IPS DF 4.7 (cell line): ENCODE results near the gene UGT1A4.
A peak's percentile ranks its signal among the peaks of the same experiment; 100 is the strongest.
"Not testable (repeated sequence)": the region's sequence is repeated elsewhere in the genome, so short reads cannot be mapped to it uniquely, and the experiment has no call there.

Experiments used
- DNase-seq: peaks from one replicate; pipeline ENCODE4 v3.0.0-alpha.2; 2013; ENCODE audit warnings: low spot score; ENCODE audit errors: extremely low read depth

UGT1A4 gene

GRCh38 chr2:233699424-233700027 is 19.0 kb upstream of the UGT1A4 start:
- no peak for DNase-seq

DNA sequence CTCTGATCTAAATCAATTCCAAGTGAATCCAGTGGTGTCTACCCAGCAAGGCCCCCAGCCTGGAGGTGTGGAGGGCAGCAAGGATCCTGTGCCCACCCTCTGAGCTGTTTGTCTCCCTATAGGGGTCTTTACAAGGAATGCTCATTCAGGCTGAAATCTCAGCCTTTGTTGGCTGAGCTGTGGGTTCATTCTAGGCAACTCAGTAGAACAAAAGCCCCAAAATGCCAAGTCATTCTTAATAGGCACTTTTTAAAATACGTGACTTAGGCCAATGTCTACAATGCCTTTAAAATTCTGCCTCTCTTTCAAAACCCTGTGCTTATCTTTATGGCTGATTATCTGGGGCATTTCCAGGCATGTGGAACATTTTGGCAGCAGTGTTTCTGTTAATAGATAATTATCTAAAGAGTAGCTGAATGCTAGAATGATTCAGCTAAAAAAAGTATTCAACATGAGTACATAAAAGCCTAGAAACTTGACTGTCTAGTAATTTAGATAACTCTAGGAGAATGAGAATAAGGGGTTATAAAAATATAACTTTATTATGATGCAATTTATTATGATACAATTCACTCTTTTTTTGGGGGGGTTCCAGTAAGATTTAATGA is 18.4 kb upstream of the UGT1A4 start:
- no peak for DNase-seq

- not testable (repeated sequence) for DNase-seq
Measured at GRCh38 chr2:233700842-233701241, 17.7 kb upstream of the UGT1A4 start.

DNA sequence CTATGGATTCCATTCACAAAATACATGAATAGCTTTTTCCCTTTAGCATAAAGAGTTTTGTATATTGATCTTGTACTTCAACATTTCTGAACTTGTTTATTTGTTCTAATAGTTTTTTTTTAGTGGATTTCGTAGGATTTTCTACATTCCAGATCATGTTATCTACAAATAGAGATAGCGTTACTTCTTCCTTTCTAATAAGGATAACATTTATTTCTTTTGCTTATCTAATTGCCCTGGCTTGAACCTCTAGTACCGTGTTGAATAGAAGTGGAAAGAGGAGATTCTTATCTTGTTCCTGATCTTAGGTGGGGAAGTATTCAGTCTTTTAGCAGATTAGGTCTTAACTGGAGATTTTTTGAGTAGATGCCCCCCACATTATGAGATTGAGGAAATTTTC is 16.3 kb upstream of the UGT1A4 start:
- DNase-seq: no peak

GRCh38 chr2:233705911-233706506 is 12.5 kb upstream of the UGT1A4 start:
- no peak for DNase-seq

- no peak for DNase-seq
Measured at GRCh38 chr2:233706720-233707119, 11.8 kb upstream of the UGT1A4 start.

DNA sequence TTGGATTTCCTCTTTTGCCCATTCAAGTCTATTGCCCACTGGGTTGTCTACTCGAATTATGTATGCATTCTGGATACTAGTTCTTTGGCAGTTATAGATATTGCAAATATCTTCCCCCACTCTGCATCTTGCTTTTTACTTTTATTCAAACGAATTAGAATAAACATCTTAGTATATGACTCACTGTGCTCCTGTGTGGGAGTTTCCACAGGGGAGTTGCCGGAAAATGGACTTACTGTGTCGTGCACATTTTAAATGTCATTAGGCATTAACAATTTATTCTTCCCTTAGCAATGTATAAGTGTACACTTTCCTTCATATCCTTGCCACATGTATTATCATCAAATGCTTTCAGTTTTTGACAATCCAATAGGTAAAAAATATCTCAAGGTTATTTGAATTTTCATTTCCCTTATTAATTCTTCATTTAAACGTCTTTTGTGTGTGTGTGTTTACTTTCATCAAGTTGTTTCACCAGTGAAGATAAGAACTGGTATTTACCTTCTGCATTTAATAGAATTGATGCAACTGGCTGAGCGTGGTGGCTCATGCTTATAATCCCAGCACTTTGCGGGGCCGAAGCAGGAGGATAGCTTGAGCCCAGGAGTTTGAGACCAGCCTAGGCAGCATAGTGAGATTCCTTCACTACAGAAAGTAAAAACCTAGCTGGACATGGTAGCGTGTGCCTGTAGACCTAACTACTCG is 10.4 kb upstream of the UGT1A4 start:
- DNase-seq: no peak

GRCh38 chr2:233708942-233709341 is 9.6 kb upstream of the UGT1A4 start:
- no peak for DNase-seq

- peak; percentile 60 for DNase-seq
Measured at GRCh38 chr2:233711312-233712008, 7.1 kb upstream of the UGT1A4 start.

- DNase-seq: no peak
Measured at GRCh38 chr2:233712611-233713261, 5.8 kb upstream of the UGT1A4 start, which contains the start of gene UGT1A5. Gene UGT1A5 (plus strand): TSS chr2:233712907. CDS start chr2:233712992, 85 bp downstream.

GRCh38 chr2:233713262-233713615 is 5.3 kb upstream of the UGT1A4 start:
- DNase-seq: no peak

DNA sequence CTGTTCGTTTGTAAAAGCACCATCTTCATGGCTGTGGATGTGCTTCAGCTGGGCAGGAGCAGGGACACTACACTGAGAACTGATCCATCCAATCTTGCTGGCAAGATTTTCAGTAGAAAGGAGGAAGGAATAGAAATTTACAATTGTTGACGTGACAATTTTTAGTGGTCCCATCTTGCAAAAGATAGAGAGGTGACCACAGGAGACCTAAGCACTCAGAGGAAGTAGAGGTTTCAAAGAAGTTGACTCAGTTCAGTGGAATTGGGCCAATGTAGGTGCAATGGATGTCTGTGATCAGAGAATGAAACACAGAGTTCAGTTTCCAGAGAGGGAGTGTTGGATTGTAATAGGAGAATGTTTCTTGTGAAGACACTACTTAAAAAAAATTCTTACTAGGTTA is 4.4 kb upstream of the UGT1A4 start:
- no peak for DNase-seq

DNA sequence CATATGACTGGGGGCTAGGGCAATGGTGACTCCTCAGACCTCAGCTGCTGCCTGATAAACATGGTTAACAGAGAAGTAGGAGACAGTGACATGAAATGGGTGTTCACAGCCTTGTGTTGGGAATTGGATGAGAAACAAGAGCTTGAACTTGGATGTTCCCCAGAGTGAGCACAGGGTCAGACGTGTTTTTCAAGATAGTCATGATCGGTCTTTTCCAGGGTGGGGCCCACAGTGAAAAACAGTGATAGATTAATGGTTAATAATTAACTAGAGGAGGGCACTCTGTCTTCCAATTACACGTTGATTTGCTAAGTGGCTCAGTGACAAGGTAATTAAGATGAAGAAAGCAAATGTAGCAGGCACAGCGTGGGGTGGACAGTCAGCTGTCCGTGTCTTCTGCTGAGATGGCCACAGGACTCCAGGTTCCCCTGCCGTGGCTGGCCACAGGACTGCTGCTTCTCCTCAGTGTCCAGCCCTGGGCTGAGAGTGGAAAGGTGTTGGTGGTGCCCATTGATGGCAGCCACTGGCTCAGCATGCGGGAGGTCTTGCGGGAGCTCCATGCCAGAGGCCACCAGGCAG is 10.3 kb downstream of the UGT1A4 start, which contains the start of gene UGT1A3:
TSS of gene UGT1A3 (plus strand) at position 320 of the 579 bp plus-strand sequence. CDS start at position 405, 85 bp downstream.
- no peak for DNase-seq

DNA sequence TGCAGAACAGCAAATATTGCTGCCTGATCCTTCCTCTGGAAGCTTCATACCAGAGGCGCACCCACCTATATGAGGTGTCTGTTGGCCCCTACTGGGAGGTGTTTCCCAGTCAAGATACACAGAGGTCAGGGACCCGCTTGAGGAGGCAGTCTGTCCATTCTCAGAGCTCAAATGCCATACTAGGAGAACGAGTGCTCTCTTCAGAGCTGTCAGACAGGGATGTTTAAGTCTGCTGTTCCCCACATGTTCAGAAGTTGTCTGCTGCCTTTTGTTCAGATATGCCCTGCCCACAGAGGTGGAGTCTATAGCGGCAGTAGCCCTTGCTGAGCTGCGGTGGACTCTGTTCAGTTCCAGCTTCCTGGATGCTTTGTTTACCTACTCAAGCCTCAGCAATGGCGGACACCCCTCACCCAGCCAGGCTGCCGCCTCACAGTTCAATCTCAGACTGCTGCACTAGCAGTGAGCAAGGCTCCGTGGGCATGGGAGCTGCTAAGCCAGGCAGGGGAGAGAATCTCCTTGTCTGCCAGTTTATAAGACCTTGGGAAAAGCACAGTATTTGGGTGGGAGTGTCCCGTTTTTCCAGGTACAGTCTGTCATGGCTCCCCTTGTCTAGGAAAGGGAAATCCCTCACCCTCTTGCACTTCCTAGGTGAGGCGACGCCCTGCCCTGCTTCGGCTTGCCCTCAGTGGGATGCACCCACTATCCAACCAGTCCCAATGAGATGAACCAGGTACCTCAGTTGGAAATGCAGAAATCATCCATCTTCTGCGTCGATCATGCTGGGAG is 18.5 kb downstream of the UGT1A4 start:
- not testable (repeated sequence) for DNase-seq

GRCh38 chr2:233740870-233741269 is 22.3 kb downstream of the UGT1A4 start:
- no peak for DNase-seq

DNA sequence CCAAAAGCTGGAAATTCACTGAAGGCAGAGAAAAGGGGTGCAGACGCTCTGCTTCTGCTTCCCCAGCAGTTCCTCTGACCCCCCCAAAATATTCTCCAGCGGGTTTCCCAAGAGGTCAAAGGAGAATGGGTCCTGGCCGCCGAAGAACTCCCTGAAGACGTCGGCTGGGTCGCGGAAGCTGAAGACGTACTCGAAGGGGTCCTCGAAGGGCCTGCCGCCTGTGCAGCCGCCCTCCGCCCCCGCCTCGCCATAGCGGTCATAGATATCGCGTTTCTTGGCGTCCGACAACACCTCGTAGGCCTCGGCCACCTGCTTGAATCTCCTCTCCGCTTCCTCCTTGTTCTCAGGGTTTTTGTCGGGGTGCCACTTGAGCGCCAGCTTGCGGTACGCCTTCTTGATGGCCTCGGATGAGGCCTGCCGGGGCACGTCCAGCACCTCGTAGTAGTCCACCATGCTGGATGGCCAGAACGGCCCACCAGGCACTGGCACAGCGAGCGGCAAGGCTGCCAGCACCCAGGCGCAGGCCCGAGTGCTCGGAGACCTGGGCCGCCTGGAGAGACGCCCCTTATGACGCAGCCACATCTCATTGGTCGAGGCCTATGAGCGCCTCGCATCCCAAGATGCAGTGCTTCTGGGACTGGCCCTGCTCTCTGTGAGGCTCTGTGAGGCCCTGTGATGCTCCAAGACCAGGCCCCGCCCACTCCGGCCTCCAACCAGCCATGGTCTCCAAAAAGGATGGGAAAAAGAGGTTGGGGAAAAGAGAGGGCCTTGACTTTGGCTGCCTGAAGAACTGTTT is 25.1 kb downstream of the UGT1A4 start:
- no peak for DNase-seq

GRCh38 chr2:233745073-233745755 is 26.7 kb downstream of the UGT1A4 start:
- DNase-seq: no peak

DNA sequence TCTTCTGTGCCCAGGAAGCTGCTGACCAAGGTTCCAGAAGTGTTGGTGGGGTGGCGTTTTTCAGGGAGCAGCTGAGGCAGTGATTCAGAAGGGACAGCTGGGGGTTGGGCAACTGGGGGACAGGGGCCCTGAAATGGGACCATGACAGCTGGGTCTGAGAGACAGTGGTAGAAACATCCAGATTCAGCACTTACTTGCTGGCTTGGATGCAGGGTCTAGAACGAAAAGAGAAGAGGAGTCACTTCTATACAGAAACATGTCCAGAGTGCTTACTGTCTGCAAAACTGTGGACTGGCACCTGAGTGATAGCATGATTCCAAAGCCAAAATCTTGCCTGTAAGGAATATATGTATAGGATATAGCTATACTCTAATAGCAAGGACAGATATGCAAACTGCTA is 27.3 kb downstream of the UGT1A4 start:
- not testable (repeated sequence) for DNase-seq
